Esophagus muscularis mucosa (tissue), 4 donors: Measurements from ENCODE around the gene ZNF217.

Experiments used
- EP300 ChIP-seq: sonication (generic); formaldehyde crosslinking; IDR thresholded peaks from one replicate; pipeline ENCODE4 v1.6.1; 2017; ENCODE audit warnings: antibody characterized with exemption
- POLR2A ChIP-seq: fragments of 450-650 bp; IDR thresholded peaks from one replicate; pipeline ENCODE4 v1.6.1; 2017; ENCODE audit warnings: antibody characterized with exemption, moderate library complexity, mild to moderate bottlenecking, low read depth
- POLR2AphosphoS5 ChIP-seq, 2 donors: sonication (generic); formaldehyde crosslinking; IDR thresholded peaks; one replicate each; pipeline ENCODE4 v1.6.1; 2017; ENCODE audit warnings: antibody characterized with exemption in 2 of 2
- TF ChIP-seq, protein P1 (sequence below), 3 experiments: fragments of 200-600 bp in 2 of 3; fragments of 450-650 bp in 1 of 3; sonication (generic) in 2 of 3; IDR thresholded peaks; one replicate each; pipeline ENCODE4 v1.5.1; 2017 to 2019; ENCODE audit warnings: antibody characterized with exemption in 3 of 3, mild to moderate bottlenecking in 2 of 3, moderate library complexity in 1 of 3

DNA sequence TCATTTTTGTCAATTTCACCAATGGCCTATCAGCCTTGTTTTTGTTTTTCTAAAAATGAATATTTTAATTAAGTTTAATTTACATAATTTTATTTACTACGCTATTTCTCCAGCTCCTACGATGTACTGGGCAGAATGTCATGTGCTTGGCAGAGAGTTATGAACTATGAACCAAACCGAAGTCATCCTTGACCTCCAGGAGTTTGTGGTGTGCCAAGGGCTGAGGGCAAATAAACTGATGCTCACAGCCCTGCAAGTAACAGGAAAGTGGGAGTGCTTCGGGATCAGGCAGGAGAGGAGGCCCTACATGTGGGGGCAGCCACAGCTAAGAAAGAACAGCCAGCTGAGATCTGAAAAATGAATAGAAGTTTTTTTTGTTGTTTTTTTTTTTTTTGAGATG lies 38.6 kb downstream of the ZNF217 start:
- TF ChIP-seq, protein P1, sequence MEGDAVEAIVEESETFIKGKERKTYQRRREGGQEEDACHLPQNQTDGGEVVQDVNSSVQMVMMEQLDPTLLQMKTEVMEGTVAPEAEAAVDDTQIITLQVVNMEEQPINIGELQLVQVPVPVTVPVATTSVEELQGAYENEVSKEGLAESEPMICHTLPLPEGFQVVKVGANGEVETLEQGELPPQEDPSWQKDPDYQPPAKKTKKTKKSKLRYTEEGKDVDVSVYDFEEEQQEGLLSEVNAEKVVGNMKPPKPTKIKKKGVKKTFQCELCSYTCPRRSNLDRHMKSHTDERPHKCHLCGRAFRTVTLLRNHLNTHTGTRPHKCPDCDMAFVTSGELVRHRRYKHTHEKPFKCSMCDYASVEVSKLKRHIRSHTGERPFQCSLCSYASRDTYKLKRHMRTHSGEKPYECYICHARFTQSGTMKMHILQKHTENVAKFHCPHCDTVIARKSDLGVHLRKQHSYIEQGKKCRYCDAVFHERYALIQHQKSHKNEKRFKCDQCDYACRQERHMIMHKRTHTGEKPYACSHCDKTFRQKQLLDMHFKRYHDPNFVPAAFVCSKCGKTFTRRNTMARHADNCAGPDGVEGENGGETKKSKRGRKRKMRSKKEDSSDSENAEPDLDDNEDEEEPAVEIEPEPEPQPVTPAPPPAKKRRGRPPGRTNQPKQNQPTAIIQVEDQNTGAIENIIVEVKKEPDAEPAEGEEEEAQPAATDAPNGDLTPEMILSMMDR (IDR thresholded peaks at IDR 0.05) = no peak
- TF ChIP-seq EP300 = no peak
- no peak for TF ChIP-seq POLR2A
- TF ChIP-seq POLR2AphosphoS5 (IDR thresholded peaks at IDR 0.05) = no peak
